Uterus (tissue), 4 donors: Measurements from ENCODE around the gene ZNF474. TPM values are rescaled to one million over a fixed set of nuclear protein-coding genes. Genes with fewer than 3 reads are reported as not detected.

Experiments used
- DNase-seq, 2 donors: peaks; one replicate each; pipeline ENCODE4 v3.0.0-alpha.2; 2019 to 2020
- H3K27ac ChIP-seq, 2 donors: fragments of 200-600 bp; sonication (generic); 1 replicate in 1 of 2; 2 replicates in 1 of 2; pipeline ENCODE4 v1.5.1; 2016 to 2018
- H3K27me3 ChIP-seq, 2 donors: fragments of 200-600 bp; sonication (generic); one replicate each; pipeline ENCODE4 v1.5.1; 2018 to 2019; ENCODE audit warnings: control low read depth in 1 of 2
- H3K36me3 ChIP-seq, 2 donors: fragments of 200-600 bp; sonication (generic); one replicate each; pipeline ENCODE4 v1.5.1; 2019; ENCODE audit warnings: control low read depth in 1 of 2
- H3K4me1 ChIP-seq, 2 donors: fragments of 200-600 bp; sonication (generic); one replicate each; pipeline ENCODE4 v1.5.1; 2018 to 2019; ENCODE audit warnings: control low read depth in 1 of 2
- H3K4me3 ChIP-seq, 2 donors: fragments of 200-600 bp; sonication (generic); 1 replicate in 1 of 2; 2 replicates in 1 of 2; pipeline ENCODE4 v1.5.1; 2018 to 2019; ENCODE audit warnings: mild to moderate bottlenecking in 1 of 2
- H3K9me3 ChIP-seq, 2 donors: fragments of 200-600 bp; sonication (generic); one replicate each; pipeline ENCODE4 v1.5.1; 2019; ENCODE audit warnings: control low read depth in 1 of 2
- CTCF ChIP-seq, 4 experiments: fragments of 200-600 bp in 2 of 4; fragments of 450-650 bp in 2 of 4; sonication (generic) in 2 of 4; IDR thresholded peaks; one replicate each; pipeline ENCODE4 v1.5.1; 2016 to 2019; ENCODE audit warnings: antibody characterized with exemption in 4 of 4, mild to moderate bottlenecking in 2 of 4, moderate library complexity in 1 of 4
- POLR2A ChIP-seq, 2 donors: fragments of 450-650 bp; IDR thresholded peaks; one replicate each; pipeline ENCODE4 v1.6.1; 2016; ENCODE audit warnings: antibody characterized with exemption in 2 of 2, mild to moderate bottlenecking in 1 of 2, moderate library complexity in 1 of 2
- intact Hi-C: fragments of 100-400 bp; cut with DNase I; formaldehyde crosslinking; loops from one replicate; pipeline ENCODE4 v1.15.1; 2023; ENCODE audit warnings: low total_unique reads
- total RNA-seq, 4 donors: library from RNA; depleted of rRNA in 3 of 4; stranded (reverse); fragments of >200 nt in 3 of 4; gene quantifications; one replicate each; pipeline versions ENCODE4 v1.1.0 to v1.2.4, GENCODE V29; 2014 to 2023
- donor health status: DM: yes; HTN: yes; CAD: no.

Gene ZNF474
- total RNA-seq, 4 donors from 2014 or later, result 0.37 to 1.1 TPM; not detected in 2

- intact Hi-C loops, result no loop called here
- no peak for DNase-seq
- no peaks in the 10 kb centered on the region for H3K9me3 ChIP-seq
- no peak overlapping the region for H3K4me3 ChIP-seq
- no peaks in the 10 kb centered on the region for H3K27me3 ChIP-seq
- no peaks in the 10 kb centered on the region for H3K4me1 ChIP-seq
- H3K27ac ChIP-seq, result no peak overlapping the region
- TF ChIP-seq POLR2A (IDR thresholded peaks at IDR 0.05) (no peak), CTCF (IDR thresholded peaks at IDR 0.05) (no peak)
- H3K36me3 ChIP-seq, result no peaks in the 10 kb centered on the region
Observed at GRCh38 chr5:122164831-122165558, 35.6 kb downstream of the ZNF474 start.

GRCh38 chr5:122165559-122166078, 36.3 kb downstream of the ZNF474 start:
- no peak overlapping the region for H3K4me3 ChIP-seq
- intact Hi-C loops, result no loop called here
- no peaks in the 10 kb centered on the region for H3K4me1 ChIP-seq
- TF ChIP-seq POLR2A (IDR thresholded peaks at IDR 0.05) (no peak), CTCF (IDR thresholded peaks at IDR 0.05) (no peak)
- no peaks in the 10 kb centered on the region for H3K27me3 ChIP-seq
- no peak for DNase-seq
- no peaks in the 10 kb centered on the region for H3K9me3 ChIP-seq
- no peaks in the 10 kb centered on the region for H3K36me3 ChIP-seq
- H3K27ac ChIP-seq, result no peak overlapping the region

DNA sequence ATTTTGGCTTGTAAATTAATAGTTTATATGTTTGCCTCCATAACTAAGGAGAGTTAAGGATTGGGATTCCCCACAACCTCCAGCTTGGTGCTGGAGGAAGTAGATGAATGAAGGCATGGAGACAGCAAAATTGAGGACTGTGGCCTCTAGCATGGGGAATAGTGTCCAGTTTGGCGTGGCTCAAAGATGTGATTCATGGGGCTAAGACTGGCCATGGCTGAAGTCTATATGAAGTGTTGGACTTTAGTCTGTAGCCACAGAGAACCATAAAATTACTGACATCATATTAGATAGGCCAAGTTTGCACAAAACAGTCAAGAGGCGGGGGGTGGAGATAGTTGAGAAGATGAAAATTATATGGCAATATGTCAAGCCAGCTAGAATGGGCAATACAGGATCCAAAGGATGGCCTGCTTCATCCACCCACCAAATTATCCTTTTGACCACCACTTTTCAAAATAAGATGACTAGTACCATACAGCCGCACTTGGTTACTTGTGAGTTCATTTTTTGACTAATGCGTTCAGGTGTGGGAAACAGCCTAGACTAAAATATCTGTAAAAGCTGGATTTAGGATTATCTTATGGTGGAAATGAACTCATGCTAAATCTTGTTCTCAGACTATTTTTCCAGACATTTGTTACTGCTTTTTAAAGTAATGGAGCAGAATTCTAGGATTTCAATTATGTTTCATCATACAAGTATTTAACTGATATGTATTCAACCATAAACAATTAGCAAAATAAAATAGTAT, 40.2 kb downstream of the ZNF474 start:
- no peaks in the 10 kb centered on the region for H3K9me3 ChIP-seq
- no peak for TF ChIP-seq CTCF (IDR thresholded peaks at IDR 0.05)
- no peak for TF ChIP-seq POLR2A (IDR thresholded peaks at IDR 0.05)
- H3K27me3 ChIP-seq, result no peaks in the 10 kb centered on the region
- no peak overlapping the region for H3K4me3 ChIP-seq
- H3K4me1 ChIP-seq, result no peaks in the 10 kb centered on the region
- H3K36me3 ChIP-seq, result no peaks in the 10 kb centered on the region
- intact Hi-C loops, result no loop called here
- DNase-seq, result no peak
- no peak overlapping the region for H3K27ac ChIP-seq

- no peak for DNase-seq
- H3K27ac ChIP-seq, result no peak overlapping the region
- no peaks in the 10 kb centered on the region for H3K36me3 ChIP-seq
- no peaks in the 10 kb centered on the region for H3K4me1 ChIP-seq
- no peaks in the 10 kb centered on the region for H3K9me3 ChIP-seq
- H3K27me3 ChIP-seq, result no peaks in the 10 kb centered on the region
- H3K4me3 ChIP-seq, result no peak overlapping the region
- intact Hi-C loops, result no loop called here
- TF ChIP-seq CTCF (IDR thresholded peaks at IDR 0.05) (no peak), POLR2A (IDR thresholded peaks at IDR 0.05) (no peak)
Observed at GRCh38 chr5:122170620-122171019, 41.3 kb downstream of the ZNF474 start.

GRCh38 chr5:122172207-122172606, 42.9 kb downstream of the ZNF474 start:
- TF ChIP-seq CTCF (IDR thresholded peaks at IDR 0.05) (no peak), POLR2A (IDR thresholded peaks at IDR 0.05) (no peak)
- Histone ChIP-seq H3K4me3 (no peak overlapping the region), H3K4me1 (no peaks in the 10 kb centered on the region), H3K36me3 (no peaks in the 10 kb centered on the region), H3K27me3 (no peaks in the 10 kb centered on the region), H3K9me3 (no peaks in the 10 kb centered on the region), H3K27ac (no peak overlapping the region)
- intact Hi-C loops, result no loop called here
- DNase-seq, result no peak
